NCI-H1694 treated with DMSO at 0.1 percent for 48 hours (cell line): ENCODE measurements around the gene CNGA2.
"Not testable (repeated sequence)": the region's sequence is repeated elsewhere in the genome, so short reads cannot be mapped to it uniquely, and the experiment has no call there.

Source experiments
- DNase-seq: peaks from one replicate; lab custom pipeline; 2025; lab: John Stamatoyannopoulos, UW

CNGA2 gene

GRCh38 chrX:151734446-151734845, at the start of gene CNGA2:
CNGA2 (plus strand) TSS chrX:151734746; CDS start chrX:151738484, 3,738 bp downstream.
- DNase-seq = no peak

GRCh38 chrX:151687635-151688034, 46.9 kb upstream of the CNGA2 start:
- no peak for DNase-seq

- DNase-seq = no peak
These were observed 45.9 kb upstream of the CNGA2 start for GRCh38 chrX:151688695-151689094.

GRCh38 chrX:151692825-151693224, 41.7 kb upstream of the CNGA2 start:
- no peak for DNase-seq

DNA sequence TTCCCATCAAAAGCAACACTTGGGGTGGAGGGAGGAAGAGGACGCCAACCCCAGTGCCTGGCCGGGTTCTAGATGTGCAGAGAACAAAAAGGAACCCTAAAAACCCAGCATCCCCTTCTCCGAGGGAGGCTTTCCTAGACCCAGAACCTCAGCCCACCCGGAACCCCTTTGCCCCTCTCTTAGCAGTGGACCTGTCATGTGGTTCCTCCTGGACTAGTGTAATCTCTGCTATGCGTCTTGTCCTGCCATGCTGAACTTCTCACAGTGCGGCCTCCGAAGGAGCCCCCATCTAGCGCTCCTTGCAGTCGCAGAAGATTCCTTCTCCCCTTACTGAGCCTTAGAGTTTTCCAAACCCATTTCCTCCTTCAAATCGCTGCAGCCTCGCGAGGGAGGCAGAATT, 40.4 kb upstream of the CNGA2 start:
- no peak for DNase-seq

DNA sequence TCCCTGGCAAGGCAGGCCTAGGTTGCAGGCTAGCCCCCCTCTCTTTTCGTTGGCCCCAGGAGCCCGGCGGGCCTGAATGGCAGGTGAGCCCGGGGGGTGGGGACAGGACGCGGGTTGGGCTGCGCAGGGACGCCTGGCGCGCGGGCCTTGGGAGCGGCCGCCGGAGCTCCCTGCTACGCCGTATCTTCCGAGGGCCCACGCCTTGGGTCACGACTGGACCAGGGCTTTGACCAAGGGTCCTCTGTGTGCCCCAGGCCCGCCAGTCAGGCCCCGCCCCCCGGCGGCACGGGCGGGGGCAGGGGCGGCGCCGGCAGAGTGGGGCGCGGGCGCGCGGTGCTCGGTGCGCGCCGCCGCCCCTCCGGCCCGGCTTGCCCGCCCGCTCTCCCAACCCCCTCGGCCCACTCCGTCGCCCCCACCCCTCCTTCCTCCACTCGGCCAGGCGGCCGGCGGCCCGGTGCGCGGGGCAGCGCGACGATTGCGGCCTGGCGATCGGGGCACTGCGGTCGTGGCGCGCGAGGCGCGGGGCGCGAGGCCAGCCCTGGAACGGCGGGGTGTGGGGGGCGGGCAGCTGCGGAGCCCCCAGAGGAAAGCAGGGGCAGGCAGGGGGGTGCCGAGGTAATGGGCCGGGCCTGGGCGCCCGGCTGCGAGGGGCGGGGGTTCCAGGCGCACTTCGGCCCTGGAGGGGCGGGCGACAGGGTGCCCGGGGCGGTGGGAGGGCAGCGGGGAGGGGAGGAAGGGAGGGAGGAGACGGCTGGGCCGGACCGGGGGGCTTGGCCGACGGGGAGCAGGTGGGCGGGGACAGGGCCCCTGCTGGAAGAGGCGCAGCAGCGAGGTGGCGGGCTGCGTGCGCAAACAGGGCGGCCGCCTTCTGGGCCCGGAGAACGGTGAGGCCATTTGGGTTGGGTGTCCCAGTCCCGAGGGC, 39.6 kb upstream of the CNGA2 start, which contains the start of gene PRRG3:
Gene PRRG3, plus strand, starts transcription at position 798 of the 922 bp plus-strand sequence. CDS start 3,357 bp downstream, outside the sequence.
- DNase-seq = no peak

GRCh38 chrX:151695583-151696340, 38.8 kb upstream of the CNGA2 start:
- DNase-seq = no peak

- DNase-seq = not testable (repeated sequence)
These were observed 37.5 kb upstream of the CNGA2 start for GRCh38 chrX:151697082-151697481.

- DNase-seq = peak; percentile 53
These were observed 37.0 kb upstream of the CNGA2 start for GRCh38 chrX:151697522-151697921.

DNA sequence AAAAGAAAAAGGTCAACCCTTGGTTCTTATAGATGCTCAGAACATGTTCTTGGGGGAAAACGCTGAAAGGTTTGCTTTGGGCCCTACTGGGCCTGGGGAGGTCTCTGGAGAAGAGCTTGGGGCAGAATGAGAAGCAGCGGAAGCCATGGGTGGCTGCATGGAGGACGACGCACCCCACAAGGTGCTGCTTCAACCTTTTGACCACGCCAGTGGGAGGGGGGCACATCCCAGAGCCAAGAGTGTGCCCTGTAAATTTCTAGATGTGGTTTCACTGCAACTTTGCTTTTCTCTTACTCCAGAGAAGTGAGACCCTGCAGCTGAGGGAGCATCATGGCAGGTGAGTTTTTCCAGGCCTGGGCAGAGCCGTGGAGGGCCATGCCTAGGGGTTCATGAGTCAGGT, 36.1 kb upstream of the CNGA2 start:
- DNase-seq = no peak

GRCh38 chrX:151699746-151700145, 34.8 kb upstream of the CNGA2 start:
- DNase-seq = no peak

GRCh38 chrX:151700581-151700980, 34.0 kb upstream of the CNGA2 start:
- DNase-seq = no peak

DNA sequence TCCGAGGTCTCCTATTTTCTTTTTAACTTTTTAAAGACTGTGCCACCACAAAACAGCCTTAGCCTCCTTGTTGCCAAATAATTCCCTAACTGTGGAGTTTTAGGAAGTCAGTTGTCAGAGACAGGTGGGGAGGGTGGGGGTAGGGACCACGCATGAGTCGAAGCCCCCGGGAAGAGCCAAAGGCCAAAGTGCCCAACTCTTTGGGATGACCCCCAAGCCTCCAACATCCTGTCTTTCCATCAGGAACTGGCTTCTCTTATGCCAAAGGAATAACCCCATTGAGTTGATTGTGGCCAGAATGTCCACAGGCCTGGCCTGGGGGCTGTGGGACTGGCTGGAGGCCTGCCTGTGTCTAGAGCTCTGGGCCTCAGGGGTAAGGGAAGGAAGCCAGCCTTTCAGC, 33.5 kb upstream of the CNGA2 start:
- no peak for DNase-seq

DNA sequence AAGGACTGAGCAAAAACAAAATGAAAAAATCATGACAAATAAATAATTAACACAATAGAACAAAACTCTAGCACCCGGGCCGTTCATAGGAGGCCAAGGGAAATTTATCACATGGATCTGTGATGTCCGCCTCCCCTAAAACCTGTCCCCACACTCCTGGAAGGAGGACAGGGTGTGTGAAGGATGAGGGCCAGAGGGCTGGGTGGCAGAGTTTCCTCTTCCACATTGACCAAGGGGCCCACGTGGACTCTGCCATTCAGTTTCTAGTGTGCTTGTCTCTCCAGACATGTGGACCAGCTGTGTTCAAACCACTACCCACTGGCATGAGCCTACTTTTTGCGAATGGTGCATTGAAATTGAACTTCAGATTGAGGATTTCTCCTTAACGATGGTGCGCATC, 33.0 kb upstream of the CNGA2 start:
- no peak for DNase-seq

DNA sequence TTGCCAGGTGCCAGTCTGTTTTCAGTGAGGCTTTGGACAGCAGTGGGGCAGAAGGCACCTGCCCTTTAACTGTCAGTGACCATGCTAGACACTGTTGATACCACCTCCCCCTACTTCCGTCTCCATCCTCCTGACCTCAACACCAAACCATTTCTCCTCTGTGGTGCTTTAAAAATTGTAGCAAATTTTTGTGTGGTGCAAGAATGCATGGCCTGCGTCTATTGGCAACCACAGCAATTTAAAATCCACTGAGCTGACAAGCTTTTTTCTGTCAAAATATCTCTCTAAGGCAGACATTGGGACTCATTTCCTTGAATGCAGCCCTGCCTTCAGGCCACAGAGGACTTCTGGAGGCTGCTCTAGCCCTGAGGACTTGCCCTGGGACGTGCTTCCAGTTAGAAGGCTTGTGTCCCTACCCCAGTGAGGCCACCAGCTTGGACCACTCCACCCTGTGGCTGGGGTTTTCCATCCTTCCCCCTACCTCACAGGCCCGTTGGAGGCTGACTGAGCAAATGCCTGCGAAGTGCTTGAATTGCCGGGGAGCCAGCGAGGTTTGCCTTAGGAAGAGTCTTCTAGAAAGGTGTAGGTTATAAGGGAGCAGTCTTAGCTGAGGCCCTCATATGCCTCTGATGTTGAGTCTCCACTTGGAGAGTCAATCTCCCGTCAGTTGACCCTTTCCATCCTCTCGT, 32.4 kb upstream of the CNGA2 start:
- DNase-seq = no peak

DNA sequence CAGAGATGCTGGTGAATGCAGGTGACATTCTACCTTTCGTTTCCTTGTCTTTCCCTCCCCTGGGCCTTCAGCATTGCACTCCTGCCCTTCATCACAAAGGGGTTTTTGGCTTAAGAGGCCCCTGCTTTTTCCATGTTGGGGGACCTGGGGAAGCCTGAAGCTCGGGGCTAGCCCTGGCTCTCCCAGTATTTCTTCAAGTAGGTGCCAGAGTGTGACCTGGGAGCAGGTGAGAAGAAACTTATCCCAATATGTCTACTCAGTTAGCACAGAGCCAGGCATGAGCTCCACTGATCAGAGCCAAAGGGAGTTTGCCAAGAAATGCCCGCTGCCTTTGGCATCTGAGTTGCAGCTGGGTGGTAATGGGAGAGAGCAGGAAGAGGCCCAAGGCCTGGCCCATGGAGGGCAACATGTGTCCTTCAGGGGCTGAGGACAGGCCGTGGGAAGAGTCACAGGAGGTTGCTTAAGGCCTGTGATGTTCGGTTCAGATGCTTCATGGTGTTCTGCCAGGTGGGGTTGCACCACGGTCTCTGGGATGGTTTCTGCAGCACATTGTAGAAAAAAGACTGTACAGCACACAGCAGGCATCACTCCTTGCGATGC, 31.7 kb upstream of the CNGA2 start:
- no peak for DNase-seq

- no peak for DNase-seq
These were observed 31.1 kb upstream of the CNGA2 start for GRCh38 chrX:151703487-151703886.

DNA sequence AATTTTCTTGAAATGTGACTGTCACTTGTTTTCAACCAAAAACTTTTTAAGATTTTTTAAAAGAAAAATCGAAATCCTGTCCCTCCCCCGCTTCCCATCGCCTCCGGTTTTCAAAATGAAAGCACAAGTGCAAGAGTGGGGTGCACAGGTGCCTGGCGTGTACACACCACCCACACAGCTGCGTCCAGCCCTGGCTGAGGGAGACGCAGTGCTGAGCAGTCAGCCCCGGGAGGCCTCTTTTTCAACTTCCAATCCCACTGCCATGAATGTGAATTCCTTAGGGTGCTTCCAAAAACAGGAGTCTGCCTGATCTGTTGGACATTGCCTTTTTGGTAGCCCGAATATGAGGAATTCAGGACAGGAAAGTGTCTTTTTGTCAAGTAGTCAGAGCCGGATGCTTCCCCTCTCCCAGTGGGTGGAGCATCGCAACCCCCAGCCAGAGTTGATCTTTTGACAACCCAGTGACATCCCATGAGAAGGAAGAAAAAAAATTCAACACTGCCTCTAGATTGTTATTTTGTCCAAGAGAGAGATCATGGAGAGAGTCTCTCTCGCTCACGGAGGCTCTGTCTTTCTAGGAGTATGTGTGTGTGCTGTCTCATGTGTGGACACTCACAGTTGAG, 30.4 kb upstream of the CNGA2 start:
- DNase-seq = no peak

DNA sequence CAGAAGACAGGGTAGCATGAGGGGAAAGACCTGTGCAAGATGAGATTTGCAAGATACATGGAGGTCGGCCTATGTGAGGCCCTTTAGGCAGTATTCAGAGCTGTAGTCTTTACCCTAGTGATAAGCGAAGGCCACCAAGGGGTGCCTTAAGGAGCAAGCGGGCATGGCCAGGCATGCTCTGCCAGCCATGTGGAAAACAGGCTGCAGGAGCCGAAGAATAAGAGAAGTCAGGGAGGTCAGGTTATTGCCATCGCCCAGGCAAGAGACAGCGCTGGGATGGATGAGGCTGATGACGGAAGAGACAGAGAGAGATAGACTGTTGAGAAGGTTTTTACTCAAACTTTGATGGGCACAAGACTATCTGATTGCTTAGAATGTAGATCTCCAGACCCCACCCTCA, 25.7 kb upstream of the CNGA2 start:
- DNase-seq = no peak

DNA sequence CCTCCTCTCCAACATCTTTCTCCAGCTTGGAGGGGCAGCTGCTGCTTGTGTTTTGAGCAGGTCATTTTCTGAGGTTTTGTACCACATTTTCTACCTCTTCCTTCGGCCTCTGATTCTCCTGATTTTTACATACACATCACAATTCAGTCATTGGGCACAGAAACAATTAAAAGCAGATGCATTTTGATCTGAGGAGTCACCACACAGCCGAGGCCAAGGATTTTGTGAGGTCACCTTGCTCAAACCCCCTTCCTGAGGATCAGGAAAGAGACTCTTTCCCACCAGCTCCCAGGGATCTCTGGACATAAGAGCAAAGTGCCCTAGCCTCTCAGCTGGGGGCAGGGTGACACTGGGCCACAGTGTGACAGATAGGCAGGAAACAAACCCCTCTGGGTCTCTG, 24.1 kb upstream of the CNGA2 start:
- DNase-seq = no peak

DNA sequence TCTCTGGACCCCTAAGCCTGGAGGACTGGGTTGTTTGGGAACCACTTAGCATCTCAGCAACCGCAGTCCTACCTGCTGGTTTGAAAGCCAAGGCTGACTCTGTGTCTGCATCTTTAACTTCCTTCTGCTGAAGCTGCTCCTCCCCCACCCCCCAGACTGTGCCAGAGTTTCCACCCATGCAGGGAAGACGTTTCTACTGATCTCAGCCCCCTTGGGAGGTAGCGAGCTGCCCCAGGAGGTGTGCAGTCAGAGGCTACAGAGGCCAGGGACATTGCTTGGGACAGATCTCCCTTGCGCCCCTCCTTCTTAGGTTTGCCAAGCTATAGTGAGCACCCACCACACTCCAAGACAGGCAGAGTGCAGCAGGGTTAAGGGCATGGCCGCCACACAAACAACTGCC, 23.4 kb upstream of the CNGA2 start:
- no peak for DNase-seq

DNA sequence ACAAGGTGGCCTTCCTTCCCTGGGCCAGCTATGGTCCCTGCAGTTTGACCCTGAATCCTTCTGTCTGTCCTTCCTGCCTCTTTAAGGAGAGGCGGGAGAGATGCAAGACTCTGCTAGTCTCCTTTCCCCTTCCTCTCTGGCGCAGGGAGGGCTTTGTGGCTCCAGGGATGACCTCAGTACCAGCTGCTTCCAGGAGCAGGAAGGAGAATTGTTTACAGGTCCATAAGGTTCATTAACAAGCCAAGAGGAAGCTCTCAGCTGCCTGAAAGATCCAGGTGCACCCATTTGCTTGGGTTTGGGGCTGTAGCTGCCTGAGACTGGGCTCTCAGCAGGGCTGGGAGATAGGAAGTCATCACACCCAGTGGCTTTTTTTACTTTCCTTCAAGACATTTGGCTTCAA, 22.8 kb upstream of the CNGA2 start:
- no peak for DNase-seq
